AG04450 (cell line): Measurements from ENCODE around the gene VWA1. TPM values are rescaled to one million over a fixed set of nuclear protein-coding genes. Genes with fewer than 3 reads are reported as not detected.

Experiments
- CTCF ChIA-PET: fragments of 300-600, 350-600 bp; formaldehyde crosslinking; extraction: SDS; loops from one replicate; lab custom pipeline; 2022; ENCODE audit warnings: antibody characterized with exemption, inconsistent platforms; lab: Charles Lee
- POLR2A ChIA-PET: fragments of 350-600 bp; formaldehyde crosslinking; extraction: SDS; loops from one replicate; lab custom pipeline; 2021; ENCODE audit warnings: antibody characterized with exemption, inconsistent platforms; lab: Yijun Ruan, JAX
- DNase-seq: peaks from one replicate; pipeline ENCODE4 v3.0.0-alpha.2; 2011; ENCODE audit warnings: low read depth, low spot score
- H3K27ac ChIP-seq: one replicate; pipeline ENCODE4 v1.5.1; 2012; ENCODE audit warnings: low read depth, low read length, control low read depth
- H3K27me3 ChIP-seq: one replicate; pipeline ENCODE4 v1.6.0; 2012; ENCODE audit warnings: low read length; ENCODE audit not compliant: control insufficient read depth, insufficient read depth
- H3K4me3 ChIP-seq: 2 replicates; pipeline ENCODE4 v1.5.1; 2011; ENCODE audit warnings: mild to moderate bottlenecking, low read depth, low read length, control low read depth
- H3K9me3 ChIP-seq: 2 replicates; pipeline ENCODE4 v1.5.1; 2012; ENCODE audit warnings: low read length; ENCODE audit not compliant: control insufficient read depth, insufficient read depth
- polyA plus RNA-seq: library from polyadenylated mRNA; depleted of rRNA; stranded (reverse); fragments of >200 nt; gene quantifications from 2 replicates; pipeline ENCODE4 v1.2.3, GENCODE V29; 2011
- TF ChIP-seq, protein P1 (sequence below): IDR thresholded peaks from 2 replicates; pipeline ENCODE4 v1.5.1; 2011; ENCODE audit warnings: low read depth, low read length, control low read depth, inconsistent platforms

Gene VWA1
- polyA plus RNA-seq, 1 experiment = 3.9 TPM

DNA sequence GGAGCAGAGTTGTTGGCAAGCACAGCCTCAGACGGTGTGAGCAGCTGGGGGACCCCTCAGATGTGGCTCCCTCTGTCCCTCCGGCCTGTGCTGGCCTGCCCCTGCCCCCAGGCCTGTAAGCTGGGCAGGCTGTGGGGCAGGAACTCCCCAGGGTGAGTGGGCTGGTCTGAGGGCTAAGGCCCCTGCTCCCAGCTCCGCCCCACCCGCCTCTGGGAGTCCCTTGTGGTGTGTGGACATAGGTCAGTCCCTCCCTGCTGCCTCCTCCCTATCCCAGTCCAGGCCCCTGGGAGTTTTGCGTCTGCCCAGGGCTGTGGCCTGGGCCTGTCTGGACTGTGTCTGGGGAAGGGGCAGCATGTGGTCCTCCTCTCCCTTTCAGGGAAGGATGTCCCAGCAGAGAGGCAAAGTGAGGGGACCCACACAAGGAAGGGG, 3.6 kb upstream of the VWA1 start:
- H3K27me3 ChIP-seq = no peaks in the 10 kb centered on the region
- H3K4me3 ChIP-seq = no peak overlapping the region
- H3K27ac ChIP-seq = no peak overlapping the region
- ChIA-PET CTCF (no interaction called here), POLR2A (no interaction called here)
- no peak for DNase-seq
- TF ChIP-seq, protein P1, sequence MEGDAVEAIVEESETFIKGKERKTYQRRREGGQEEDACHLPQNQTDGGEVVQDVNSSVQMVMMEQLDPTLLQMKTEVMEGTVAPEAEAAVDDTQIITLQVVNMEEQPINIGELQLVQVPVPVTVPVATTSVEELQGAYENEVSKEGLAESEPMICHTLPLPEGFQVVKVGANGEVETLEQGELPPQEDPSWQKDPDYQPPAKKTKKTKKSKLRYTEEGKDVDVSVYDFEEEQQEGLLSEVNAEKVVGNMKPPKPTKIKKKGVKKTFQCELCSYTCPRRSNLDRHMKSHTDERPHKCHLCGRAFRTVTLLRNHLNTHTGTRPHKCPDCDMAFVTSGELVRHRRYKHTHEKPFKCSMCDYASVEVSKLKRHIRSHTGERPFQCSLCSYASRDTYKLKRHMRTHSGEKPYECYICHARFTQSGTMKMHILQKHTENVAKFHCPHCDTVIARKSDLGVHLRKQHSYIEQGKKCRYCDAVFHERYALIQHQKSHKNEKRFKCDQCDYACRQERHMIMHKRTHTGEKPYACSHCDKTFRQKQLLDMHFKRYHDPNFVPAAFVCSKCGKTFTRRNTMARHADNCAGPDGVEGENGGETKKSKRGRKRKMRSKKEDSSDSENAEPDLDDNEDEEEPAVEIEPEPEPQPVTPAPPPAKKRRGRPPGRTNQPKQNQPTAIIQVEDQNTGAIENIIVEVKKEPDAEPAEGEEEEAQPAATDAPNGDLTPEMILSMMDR = no peak
- peaks cover 3% of the 10 kb centered on the region; the same call in 1 of the 2 replicates for H3K9me3 ChIP-seq

DNA sequence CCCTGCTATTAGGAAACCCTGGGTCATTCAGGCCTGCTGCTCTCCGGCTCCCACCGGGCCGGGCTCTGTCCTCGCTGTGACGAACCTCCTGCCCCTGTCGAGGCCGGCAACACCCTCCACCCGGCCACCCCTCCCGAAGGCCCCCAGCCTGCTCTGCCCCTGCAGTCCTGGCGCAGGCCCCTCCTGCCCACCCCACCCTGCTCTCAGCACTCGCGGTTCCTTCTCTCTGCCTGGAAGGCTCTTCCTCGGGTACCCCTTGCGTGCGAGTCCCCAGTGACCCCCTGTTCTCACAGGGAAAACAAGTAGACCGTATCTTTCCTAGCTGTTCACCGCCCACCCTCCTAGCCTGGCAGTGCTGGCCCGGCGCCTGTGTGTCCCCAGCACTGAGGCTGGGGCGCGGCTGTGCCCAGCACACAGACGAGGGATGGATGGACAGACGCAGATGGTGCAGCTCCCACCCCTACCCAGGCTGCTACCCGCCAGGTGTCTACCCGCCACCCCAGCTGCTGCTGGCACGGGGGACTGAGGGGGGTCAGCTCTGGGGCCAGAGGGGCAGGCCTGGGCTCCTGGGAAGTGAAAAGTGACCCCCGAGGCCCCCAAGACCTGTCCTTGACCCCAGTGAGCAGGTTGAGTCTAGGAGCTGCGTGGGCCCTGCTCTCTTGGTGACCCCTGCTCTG, 3.1 kb upstream of the VWA1 start:
- Histone ChIP-seq H3K9me3 (peaks cover 3% of the 10 kb centered on the region; the same call in 1 of the 2 replicates), H3K27me3 (no peaks in the 10 kb centered on the region), H3K27ac (no peak overlapping the region), H3K4me3 (no peak overlapping the region)
- TF ChIP-seq, protein P1 = no peak
- no peak for DNase-seq
- CTCF ChIA-PET = no interaction called here
- POLR2A ChIA-PET = no interaction called here

DNA sequence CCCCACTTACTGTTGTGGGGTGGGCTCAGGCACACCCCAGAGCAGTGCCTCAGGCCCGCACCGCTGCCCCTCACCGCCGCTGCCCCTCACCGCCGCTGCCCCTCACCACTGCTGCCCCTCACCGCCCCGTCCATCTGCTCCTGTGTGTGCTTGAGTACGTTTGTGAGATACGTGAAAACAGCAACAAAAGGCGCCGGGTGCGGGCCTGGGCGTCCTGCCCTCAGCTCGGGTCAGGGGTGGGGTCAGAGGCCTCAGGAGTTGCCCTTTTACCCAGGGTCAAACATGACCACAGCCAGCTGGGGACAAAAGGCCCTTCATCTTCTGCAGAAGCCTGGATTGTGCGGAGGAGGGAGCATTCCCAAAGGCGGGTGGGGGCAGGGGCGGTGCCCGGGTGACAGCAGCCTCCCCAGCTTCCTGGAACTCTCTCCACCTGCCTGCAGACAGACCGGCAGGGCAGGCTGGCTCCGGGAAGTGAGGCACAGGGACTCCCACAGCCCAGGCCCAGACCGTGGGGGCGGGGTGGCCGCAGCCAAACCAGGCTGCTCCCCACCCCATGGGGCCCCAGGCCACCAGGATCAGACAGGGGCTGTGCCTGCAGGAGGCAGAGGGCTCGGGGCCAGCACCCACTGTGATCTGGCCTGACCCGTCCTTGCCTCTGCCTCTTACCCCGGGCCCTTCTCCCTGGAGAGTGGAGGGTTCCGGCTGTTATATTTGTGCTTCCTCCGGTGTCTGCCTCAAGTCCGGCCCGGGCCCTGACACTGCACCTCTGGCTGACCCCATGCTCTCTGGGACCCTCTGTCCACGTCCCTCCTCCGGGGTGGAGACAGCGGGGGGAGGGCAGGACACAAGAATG, 2.3 kb upstream of the VWA1 start:
- H3K4me3 ChIP-seq = no peak overlapping the region
- H3K27ac ChIP-seq = no peak overlapping the region
- peaks cover 1% of the 10 kb centered on the region; the same call in 1 of the 2 replicates for H3K9me3 ChIP-seq
- no peaks in the 10 kb centered on the region for H3K27me3 ChIP-seq
- TF ChIP-seq, protein P1 = no peak
- DNase-seq = no peak
- ChIA-PET CTCF (no interaction called here), POLR2A (interaction anchor here (1.0 kb wide), 1 partner anchor 26 kb away, joined by 3 read pairs; the partner anchor contains the start of gene MRPL20)

DNA sequence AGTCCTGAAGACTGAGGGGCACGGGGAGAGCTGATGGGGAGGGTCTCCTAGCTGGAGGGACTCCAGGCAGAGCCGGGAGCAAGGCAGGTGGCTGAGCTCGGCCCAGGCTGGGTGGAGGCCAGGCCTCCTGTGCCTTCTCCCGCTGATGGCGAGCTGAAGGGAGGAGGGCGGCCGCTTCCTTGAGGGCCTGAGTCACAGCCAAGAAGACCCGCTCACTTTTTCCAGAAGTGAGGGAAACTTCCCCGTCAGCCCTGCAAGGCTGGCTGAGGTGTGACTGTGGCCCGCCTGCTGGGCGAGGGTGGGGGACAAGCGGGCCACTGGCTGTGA, 1.7 kb upstream of the VWA1 start:
- POLR2A ChIA-PET = interaction anchor here (1.0 kb wide), 1 partner anchor 27 kb away, joined by 3 read pairs; the partner anchor contains the start of gene MRPL20
- Histone ChIP-seq H3K27ac (no peak overlapping the region), H3K27me3 (no peaks in the 10 kb centered on the region), H3K9me3 (no peaks in the 10 kb centered on the region; the same call in 1 of the 2 replicates), H3K4me3 (no peak overlapping the region)
- CTCF ChIA-PET = no interaction called here
- TF ChIP-seq, protein P1 = no peak
- DNase-seq = no peak
